HCT116 (cell line): ENCODE data around the gene MEIOSIN.

Experiments used
- EZH2 ChIP-seq: fragments of 200-600 bp; sonication (generic); IDR thresholded peaks from 2 replicates; pipeline ENCODE4 v1.6.1; 2017; ENCODE audit warnings: antibody characterized with exemption, mixed run types
- EZH2phosphoT487 ChIP-seq: fragments of 200-600 bp; IDR thresholded peaks from 2 replicates; pipeline ENCODE4 v1.6.1; 2018; ENCODE audit warnings: antibody characterized with exemption, borderline replicate concordance
- JUND ChIP-seq: IDR thresholded peaks from 2 replicates; pipeline ENCODE4 v1.6.1; 2012
- POLR2AphosphoS5 ChIP-seq: IDR thresholded peaks from 2 replicates; pipeline ENCODE4 v1.6.1; 2011; ENCODE audit warnings: mild to moderate bottlenecking, low read depth, low read length, moderate library complexity
- REST ChIP-seq: IDR thresholded peaks from 2 replicates; pipeline ENCODE4 v1.6.1; 2012; ENCODE audit warnings: low read depth

- TF ChIP-seq EZH2phosphoT487 = no peak
- TF ChIP-seq JUND = no peak
- TF ChIP-seq REST = no peak
- no peak for TF ChIP-seq EZH2
- TF ChIP-seq POLR2AphosphoS5 = no peak
Observed at GRCh38 chr19:45774765-45775164, 41.5 kb downstream of the MEIOSIN start.
